WTC11 (cell line): ENCODE data around the gene EPS8L2. TPM values are rescaled to one million over a fixed set of nuclear protein-coding genes. Genes with fewer than 3 reads are reported as not detected.

Experiments used
- ATAC-seq: fragments of 200-7000 bp; cut with Tn5 transposase; 2 replicates; pipeline ENCODE4 v1.10.0; 2021; ENCODE audit warnings: mild to moderate bottlenecking, moderate library complexity
- CTCF ChIA-PET: fragments of 300-600 bp; sonication (Branson Sonifier 250); formaldehyde crosslinking; loops from one replicate; lab custom pipeline; 2021; ENCODE audit warnings: antibody characterized with exemption; lab: Charles Lee
- POLR2A ChIA-PET: fragments of 350-600 bp; sonication (Branson Sonifier 250); formaldehyde crosslinking; loops from one replicate; lab custom pipeline; 2021; ENCODE audit warnings: antibody characterized with exemption; lab: Charles Lee
- DNase-seq: peaks from one replicate; pipeline ENCODE4 v3.0.0; 2021; ENCODE audit warnings: low spot score
- H3K27ac Mint-ChIP-seq: 2 replicates; pipeline ENCODE4 v1.8.0; 2021; ENCODE audit warnings: mixed read lengths
- H3K27me3 Mint-ChIP-seq: 2 replicates; pipeline ENCODE4 v1.8.0; 2021; ENCODE audit warnings: low read depth, mild to moderate bottlenecking, moderate library complexity, mixed read lengths
- H3K36me3 Mint-ChIP-seq: 2 replicates; pipeline ENCODE4 v1.8.0; 2021; ENCODE audit warnings: mixed read lengths
- H3K4me1 Mint-ChIP-seq: 2 replicates; pipeline ENCODE4 v1.8.0; 2022; ENCODE audit warnings: mixed read lengths
- H3K4me3 Mint-ChIP-seq: 2 replicates; pipeline ENCODE4 v1.8.0; 2021; ENCODE audit warnings: mild to moderate bottlenecking, moderate library complexity, mixed read lengths
- H3K9me3 Mint-ChIP-seq: 2 replicates; pipeline ENCODE4 v1.8.0; 2021; ENCODE audit warnings: mixed read lengths
- ATF1 ChIP-seq: sonication (generic); formaldehyde crosslinking; IDR thresholded peaks from 2 replicates; pipeline ENCODE4 v1.8.1; 2023; ENCODE audit warnings: mild to moderate bottlenecking, moderate library complexity, missing genetic modification reagents
- CDX4 ChIP-seq: fragments of 250-450 bp; sonication (Bioruptor Pico); IDR thresholded peaks from 2 replicates; pipeline ENCODE4 v1.9.0; 2021; ENCODE audit warnings: moderate library complexity, mild to moderate bottlenecking, inconsistent platforms, borderline replicate concordance
- E2F1 ChIP-seq: sonication (generic); formaldehyde crosslinking; IDR thresholded peaks from 2 replicates; pipeline ENCODE4 v1.8.0; 2022; ENCODE audit warnings: mild to moderate bottlenecking, missing genetic modification reagents
- E2F5 ChIP-seq: sonication (generic); formaldehyde crosslinking; IDR thresholded peaks from 2 replicates; pipeline ENCODE4 v1.8.1; 2022; ENCODE audit warnings: mild to moderate bottlenecking, moderate library complexity, missing genetic modification reagents
- ELF4 ChIP-seq: sonication (generic); formaldehyde crosslinking; IDR thresholded peaks from 2 replicates; pipeline ENCODE4 v1.8.1; 2022; ENCODE audit warnings: low read depth, mild to moderate bottlenecking, moderate library complexity, missing genetic modification reagents
- FOXK1 ChIP-seq: sonication (generic); formaldehyde crosslinking; IDR thresholded peaks from 2 replicates; pipeline ENCODE4 v1.8.0; 2022; ENCODE audit warnings: mild to moderate bottlenecking, moderate library complexity, missing genetic modification reagents
- GRHL2 ChIP-seq: fragments of 250-450 bp; sonication (Bioruptor Pico); IDR thresholded peaks from 2 replicates; pipeline ENCODE4 v1.8.0; 2022; ENCODE audit warnings: mild to moderate bottlenecking, moderate library complexity; ENCODE audit not compliant: insufficient replicate concordance, severe bottlenecking
- GTF2I ChIP-seq: fragments of 250-450 bp; sonication (Bioruptor Pico); conservative IDR thresholded peaks from 2 replicates; pipeline ENCODE4 v1.4.0; 2021; ENCODE audit warnings: mild to moderate bottlenecking
- NR2C2 ChIP-seq: sonication (generic); formaldehyde crosslinking; IDR thresholded peaks from 2 replicates; pipeline ENCODE4 v1.8.0; 2022; ENCODE audit warnings: mild to moderate bottlenecking, missing genetic modification reagents
- RORB ChIP-seq: fragments of 250-450 bp; sonication (Bioruptor Pico); IDR thresholded peaks from 2 replicates; pipeline ENCODE4 v1.9.0; 2021; ENCODE audit warnings: mild to moderate bottlenecking
- SMAD3 ChIP-seq: sonication (generic); formaldehyde crosslinking; IDR thresholded peaks from 2 replicates; pipeline ENCODE4 v1.8.0; 2022; ENCODE audit warnings: missing genetic modification reagents, mild to moderate bottlenecking, borderline replicate concordance
- ZNF512 ChIP-seq: sonication (generic); formaldehyde crosslinking; IDR thresholded peaks from 2 replicates; pipeline ENCODE4 v1.8.1; 2022; ENCODE audit warnings: missing genetic modification reagents, borderline replicate concordance
- total RNA-seq: library from RNA; stranded (reverse); gene quantifications from 3 replicates; pipeline ENCODE4 v1.2.3, GENCODE V29; 2021
- TF ChIP-seq, protein P1 (sequence below): fragments of 250-450 bp; sonication (Bioruptor Pico); IDR thresholded peaks from 2 replicates; pipeline ENCODE4 v1.9.0; 2021; ENCODE audit warnings: mild to moderate bottlenecking, borderline replicate concordance
- TF ChIP-seq, protein P2 (sequence below): fragments of 200-600 bp; IDR thresholded peaks from 2 replicates; pipeline ENCODE4 v1.8.0; 2022; ENCODE audit warnings: antibody characterized with exemption
- TF ChIP-seq, protein P3 (sequence below): sonication (generic); formaldehyde crosslinking; IDR thresholded peaks from 2 replicates; pipeline ENCODE4 v1.8.0; 2023; ENCODE audit warnings: missing genetic modification reagents
- TF ChIP-seq, protein P4 (sequence below): sonication (generic); formaldehyde crosslinking; IDR thresholded peaks from 2 replicates; pipeline ENCODE4 v1.8.1; 2022; ENCODE audit warnings: low read depth, missing genetic modification reagents, borderline replicate concordance
- TF ChIP-seq, protein P5 (sequence below): sonication (generic); formaldehyde crosslinking; conservative IDR thresholded peaks from 2 replicates; pipeline ENCODE4 v1.8.1; 2023; ENCODE audit warnings: mild to moderate bottlenecking, low read depth, missing genetic modification reagents, moderate library complexity

Gene EPS8L2
- total RNA-seq, 1 experiment from 2014 or later, result 51.6 TPM

DNA sequence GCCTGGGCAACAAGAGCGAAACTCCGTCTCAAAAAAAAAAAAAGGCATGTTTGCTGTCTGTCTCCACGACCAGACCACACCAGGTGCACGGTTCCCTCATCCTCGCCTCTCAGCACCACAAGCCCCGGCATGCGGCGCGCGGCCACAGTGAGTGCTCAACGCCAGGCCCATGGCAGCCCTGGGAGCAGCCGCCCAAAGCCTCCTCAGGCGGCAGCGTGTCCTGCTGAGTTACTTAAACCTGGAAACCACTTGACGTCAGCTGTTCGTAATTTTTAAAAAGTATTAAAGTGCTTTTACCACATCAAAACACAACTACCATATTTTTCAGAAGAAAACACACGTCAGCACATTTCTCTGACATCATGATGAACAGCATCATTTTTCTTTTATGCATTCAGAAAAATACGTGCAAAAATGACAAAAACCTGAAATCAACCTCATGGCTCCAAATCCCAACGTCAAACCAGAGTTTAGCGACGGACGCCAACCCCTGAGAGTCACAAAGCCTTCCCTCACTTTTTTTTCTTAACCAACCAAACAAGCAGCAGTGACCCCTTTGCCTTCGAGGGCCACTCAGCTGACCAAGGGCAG, 13.1 kb upstream of the EPS8L2 start (continued):
- TF ChIP-seq E2F1 (CRISPR knock-in tag) (no peak), GTF2I (CRISPR knock-in tag) (no peak), ATF1 (CRISPR knock-in tag) (no peak), RORB (no peak), ELF4 (no peak), CDX4 (CRISPR knock-in tag) (no peak)
- TF ChIP-seq, protein P1, sequence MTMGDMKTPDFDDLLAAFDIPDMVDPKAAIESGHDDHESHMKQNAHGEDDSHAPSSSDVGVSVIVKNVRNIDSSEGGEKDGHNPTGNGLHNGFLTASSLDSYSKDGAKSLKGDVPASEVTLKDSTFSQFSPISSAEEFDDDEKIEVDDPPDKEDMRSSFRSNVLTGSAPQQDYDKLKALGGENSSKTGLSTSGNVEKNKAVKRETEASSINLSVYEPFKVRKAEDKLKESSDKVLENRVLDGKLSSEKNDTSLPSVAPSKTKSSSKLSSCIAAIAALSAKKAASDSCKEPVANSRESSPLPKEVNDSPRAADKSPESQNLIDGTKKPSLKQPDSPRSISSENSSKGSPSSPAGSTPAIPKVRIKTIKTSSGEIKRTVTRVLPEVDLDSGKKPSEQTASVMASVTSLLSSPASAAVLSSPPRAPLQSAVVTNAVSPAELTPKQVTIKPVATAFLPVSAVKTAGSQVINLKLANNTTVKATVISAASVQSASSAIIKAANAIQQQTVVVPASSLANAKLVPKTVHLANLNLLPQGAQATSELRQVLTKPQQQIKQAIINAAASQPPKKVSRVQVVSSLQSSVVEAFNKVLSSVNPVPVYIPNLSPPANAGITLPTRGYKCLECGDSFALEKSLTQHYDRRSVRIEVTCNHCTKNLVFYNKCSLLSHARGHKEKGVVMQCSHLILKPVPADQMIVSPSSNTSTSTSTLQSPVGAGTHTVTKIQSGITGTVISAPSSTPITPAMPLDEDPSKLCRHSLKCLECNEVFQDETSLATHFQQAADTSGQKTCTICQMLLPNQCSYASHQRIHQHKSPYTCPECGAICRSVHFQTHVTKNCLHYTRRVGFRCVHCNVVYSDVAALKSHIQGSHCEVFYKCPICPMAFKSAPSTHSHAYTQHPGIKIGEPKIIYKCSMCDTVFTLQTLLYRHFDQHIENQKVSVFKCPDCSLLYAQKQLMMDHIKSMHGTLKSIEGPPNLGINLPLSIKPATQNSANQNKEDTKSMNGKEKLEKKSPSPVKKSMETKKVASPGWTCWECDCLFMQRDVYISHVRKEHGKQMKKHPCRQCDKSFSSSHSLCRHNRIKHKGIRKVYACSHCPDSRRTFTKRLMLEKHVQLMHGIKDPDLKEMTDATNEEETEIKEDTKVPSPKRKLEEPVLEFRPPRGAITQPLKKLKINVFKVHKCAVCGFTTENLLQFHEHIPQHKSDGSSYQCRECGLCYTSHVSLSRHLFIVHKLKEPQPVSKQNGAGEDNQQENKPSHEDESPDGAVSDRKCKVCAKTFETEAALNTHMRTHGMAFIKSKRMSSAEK, result no peak
- TF ChIP-seq, protein P2, sequence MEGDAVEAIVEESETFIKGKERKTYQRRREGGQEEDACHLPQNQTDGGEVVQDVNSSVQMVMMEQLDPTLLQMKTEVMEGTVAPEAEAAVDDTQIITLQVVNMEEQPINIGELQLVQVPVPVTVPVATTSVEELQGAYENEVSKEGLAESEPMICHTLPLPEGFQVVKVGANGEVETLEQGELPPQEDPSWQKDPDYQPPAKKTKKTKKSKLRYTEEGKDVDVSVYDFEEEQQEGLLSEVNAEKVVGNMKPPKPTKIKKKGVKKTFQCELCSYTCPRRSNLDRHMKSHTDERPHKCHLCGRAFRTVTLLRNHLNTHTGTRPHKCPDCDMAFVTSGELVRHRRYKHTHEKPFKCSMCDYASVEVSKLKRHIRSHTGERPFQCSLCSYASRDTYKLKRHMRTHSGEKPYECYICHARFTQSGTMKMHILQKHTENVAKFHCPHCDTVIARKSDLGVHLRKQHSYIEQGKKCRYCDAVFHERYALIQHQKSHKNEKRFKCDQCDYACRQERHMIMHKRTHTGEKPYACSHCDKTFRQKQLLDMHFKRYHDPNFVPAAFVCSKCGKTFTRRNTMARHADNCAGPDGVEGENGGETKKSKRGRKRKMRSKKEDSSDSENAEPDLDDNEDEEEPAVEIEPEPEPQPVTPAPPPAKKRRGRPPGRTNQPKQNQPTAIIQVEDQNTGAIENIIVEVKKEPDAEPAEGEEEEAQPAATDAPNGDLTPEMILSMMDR, result no peak
- TF ChIP-seq, protein P3, sequence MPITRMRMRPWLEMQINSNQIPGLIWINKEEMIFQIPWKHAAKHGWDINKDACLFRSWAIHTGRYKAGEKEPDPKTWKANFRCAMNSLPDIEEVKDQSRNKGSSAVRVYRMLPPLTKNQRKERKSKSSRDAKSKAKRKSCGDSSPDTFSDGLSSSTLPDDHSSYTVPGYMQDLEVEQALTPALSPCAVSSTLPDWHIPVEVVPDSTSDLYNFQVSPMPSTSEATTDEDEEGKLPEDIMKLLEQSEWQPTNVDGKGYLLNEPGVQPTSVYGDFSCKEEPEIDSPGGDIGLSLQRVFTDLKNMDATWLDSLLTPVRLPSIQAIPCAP, result no peak
- TF ChIP-seq, protein P4, sequence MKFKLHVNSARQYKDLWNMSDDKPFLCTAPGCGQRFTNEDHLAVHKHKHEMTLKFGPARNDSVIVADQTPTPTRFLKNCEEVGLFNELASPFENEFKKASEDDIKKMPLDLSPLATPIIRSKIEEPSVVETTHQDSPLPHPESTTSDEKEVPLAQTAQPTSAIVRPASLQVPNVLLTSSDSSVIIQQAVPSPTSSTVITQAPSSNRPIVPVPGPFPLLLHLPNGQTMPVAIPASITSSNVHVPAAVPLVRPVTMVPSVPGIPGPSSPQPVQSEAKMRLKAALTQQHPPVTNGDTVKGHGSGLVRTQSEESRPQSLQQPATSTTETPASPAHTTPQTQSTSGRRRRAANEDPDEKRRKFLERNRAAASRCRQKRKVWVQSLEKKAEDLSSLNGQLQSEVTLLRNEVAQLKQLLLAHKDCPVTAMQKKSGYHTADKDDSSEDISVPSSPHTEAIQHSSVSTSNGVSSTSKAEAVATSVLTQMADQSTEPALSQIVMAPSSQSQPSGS (CRISPR knock-in tag), result no peak

- Mint-ChIP-seq H3K4me1 (peaks cover 33% of the 10 kb centered on the region), H3K9me3 (no peaks in the 10 kb centered on the region), H3K4me3 (peak overlapping the region; percentile 54), H3K27ac (peak overlapping the region; percentile 50), H3K36me3 (peaks cover 12% of the 10 kb centered on the region), H3K27me3 (no peaks in the 10 kb centered on the region)
- ChIA-PET POLR2A (interaction anchor here (0.6 to 2.0 kb wide), 2 partner anchors 13 to 230 kb away, joined by 3 to 4 read pairs; no protein-coding TSS in a partner anchor), CTCF (interaction anchor here (0.8 to 1.4 kb wide), 3 partner anchors 12 to 34 kb away, joined by 3 to 6 read pairs (median 5); no protein-coding TSS in a partner anchor)
- no peak for DNase-seq
- no peak for ATAC-seq
- TF ChIP-seq FOXK1 (no peak), NR2C2 (CRISPR knock-in tag) (no peak), ATF1 (CRISPR knock-in tag) (no peak), E2F5 (no peak), SMAD3 (CRISPR knock-in tag) (no peak), GRHL2 (no peak), ZNF512 (CRISPR knock-in tag) (no peak)
- TF ChIP-seq, protein P5, sequence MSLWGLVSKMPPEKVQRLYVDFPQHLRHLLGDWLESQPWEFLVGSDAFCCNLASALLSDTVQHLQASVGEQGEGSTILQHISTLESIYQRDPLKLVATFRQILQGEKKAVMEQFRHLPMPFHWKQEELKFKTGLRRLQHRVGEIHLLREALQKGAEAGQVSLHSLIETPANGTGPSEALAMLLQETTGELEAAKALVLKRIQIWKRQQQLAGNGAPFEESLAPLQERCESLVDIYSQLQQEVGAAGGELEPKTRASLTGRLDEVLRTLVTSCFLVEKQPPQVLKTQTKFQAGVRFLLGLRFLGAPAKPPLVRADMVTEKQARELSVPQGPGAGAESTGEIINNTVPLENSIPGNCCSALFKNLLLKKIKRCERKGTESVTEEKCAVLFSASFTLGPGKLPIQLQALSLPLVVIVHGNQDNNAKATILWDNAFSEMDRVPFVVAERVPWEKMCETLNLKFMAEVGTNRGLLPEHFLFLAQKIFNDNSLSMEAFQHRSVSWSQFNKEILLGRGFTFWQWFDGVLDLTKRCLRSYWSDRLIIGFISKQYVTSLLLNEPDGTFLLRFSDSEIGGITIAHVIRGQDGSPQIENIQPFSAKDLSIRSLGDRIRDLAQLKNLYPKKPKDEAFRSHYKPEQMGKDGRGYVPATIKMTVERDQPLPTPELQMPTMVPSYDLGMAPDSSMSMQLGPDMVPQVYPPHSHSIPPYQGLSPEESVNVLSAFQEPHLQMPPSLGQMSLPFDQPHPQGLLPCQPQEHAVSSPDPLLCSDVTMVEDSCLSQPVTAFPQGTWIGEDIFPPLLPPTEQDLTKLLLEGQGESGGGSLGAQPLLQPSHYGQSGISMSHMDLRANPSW (CRISPR knock-in tag), result no peak
- TF ChIP-seq, protein P3, result no peak
Measured at GRCh38 chr11:693415-693831, 12.6 kb upstream of the EPS8L2 start.
